SK-N-SH (cell line): ENCODE results near the gene SHMT2. TPM values are rescaled to one million over a fixed set of nuclear protein-coding genes. Genes with fewer than 3 reads are reported as not detected.
A peak's percentile ranks its signal among the peaks of the same experiment; 100 is the strongest.

Source experiments
- CTCF ChIA-PET: fragments of 300-600, 350-600 bp; formaldehyde crosslinking; extraction: SDS; loops from one replicate; lab custom pipeline; 2021; lab: Yijun Ruan, JAX
- POLR2A ChIA-PET: fragments of 350-600 bp; sonication (Branson Sonifier 250); formaldehyde crosslinking; extraction: SDS; loops from one replicate; lab custom pipeline; 2020; ENCODE audit warnings: antibody characterized with exemption, inconsistent platforms; lab: Yijun Ruan, JAX
- DNase-seq: peaks from one replicate; pipeline ENCODE4 v3.0.0; 2012
- H2AFZ ChIP-seq: fragments of 200-600 bp; sonication (generic); 2 replicates; pipeline ENCODE4 v1.8.1; 2016; ENCODE audit warnings: antibody characterized with exemption, mild to moderate bottlenecking, low read depth
- H3F3A ChIP-seq: fragments of 200-600 bp; sonication (generic); replicated peaks from 2 replicates; pipeline ENCODE3; 2016; ENCODE audit warnings: antibody characterized with exemption, mild to moderate bottlenecking; ENCODE audit not compliant: insufficient read depth
- H3K27ac ChIP-seq, 2 experiments: fragments of 200-500 bp in 1 of 2; fragments of 200-600 bp in 1 of 2; sonication (Bioruptor generic) in 1 of 2; sonication (generic), shearing (Covaris generic) in 1 of 2; 2 replicates each; pipeline versions ENCODE4 v1.5.1 to v1.6.1; 2014 to 2016; ENCODE audit warnings: low read depth in 2 of 2, inconsistent platforms in 1 of 2, low read length in 1 of 2, mild to moderate bottlenecking in 1 of 2, mixed read lengths in 1 of 2
- H3K27me3 ChIP-seq: fragments of 200-600 bp; sonication (generic), shearing (Covaris generic); 2 replicates; pipeline ENCODE4 v1.6.1; 2016; ENCODE audit warnings: mixed run types; ENCODE audit not compliant: insufficient read depth
- H3K36me3 ChIP-seq, 2 experiments: fragments of 200-500 bp in 1 of 2; fragments of 200-600 bp in 1 of 2; sonication (Bioruptor generic) in 1 of 2; sonication (generic) in 1 of 2; replicated peaks in 1 of 2; 2 replicates each; pipeline versions ENCODE3 to v1.5.1; 2014 to 2016; ENCODE audit warnings: low read length in 1 of 2, mild to moderate bottlenecking in 1 of 2; ENCODE audit not compliant: insufficient read depth in 2 of 2, control insufficient read depth in 1 of 2
- H3K4me1 ChIP-seq, 2 experiments: fragments of 200-500 bp in 1 of 2; fragments of 200-600 bp in 1 of 2; sonication (Bioruptor generic) in 1 of 2; sonication (generic), shearing (Covaris generic) in 1 of 2; 2 replicates each; pipeline versions ENCODE4 v1.5.1 to v1.6.1; 2014 to 2016; ENCODE audit warnings: low read depth in 1 of 2, low read length in 1 of 2, mixed run types in 1 of 2; ENCODE audit not compliant: insufficient read depth in 2 of 2, control insufficient read depth in 1 of 2
- H3K4me2 ChIP-seq: fragments of 200-600 bp; sonication (generic), shearing (Covaris generic); 2 replicates; pipeline ENCODE4 v1.6.1; 2017; ENCODE audit warnings: mixed run types
- H3K4me3 ChIP-seq, 2 experiments: fragments of 200-500 bp in 1 of 2; fragments of 200-600 bp in 1 of 2; sonication (Bioruptor generic) in 1 of 2; sonication (generic), shearing (Covaris generic) in 1 of 2; 2 replicates each; pipeline versions ENCODE4 v1.5.1 to v1.8.1; 2014 to 2016; ENCODE audit warnings: low read depth in 2 of 2, inconsistent platforms in 1 of 2, low read length in 1 of 2, mild to moderate bottlenecking in 1 of 2, mixed read lengths in 1 of 2, moderate library complexity in 1 of 2
- H3K79me2 ChIP-seq: fragments of 200-600 bp; sonication (generic); 2 replicates; pipeline ENCODE4 v1.8.1; 2017; ENCODE audit warnings: mild to moderate bottlenecking; ENCODE audit not compliant: insufficient read depth
- H3K9ac ChIP-seq: fragments of 200-600 bp; sonication (generic); 2 replicates; pipeline ENCODE4 v1.6.1; 2017; ENCODE audit warnings: mixed run types
- H3K9me2 ChIP-seq: fragments of 200-600 bp; sonication (generic); 2 replicates; pipeline ENCODE4 v1.6.1; 2017; ENCODE audit warnings: mixed run types
- H3K9me3 ChIP-seq: fragments of 200-600 bp; sonication (generic); 2 replicates; pipeline ENCODE4 v1.6.1; 2017; ENCODE audit warnings: mixed run types, mild to moderate bottlenecking, moderate library complexity
- H4K20me1 ChIP-seq: fragments of 200-600 bp; sonication (generic); 2 replicates; pipeline ENCODE4 v1.6.1; 2017; ENCODE audit warnings: mild to moderate bottlenecking, mixed run types; ENCODE audit not compliant: insufficient read depth
- CHD2 ChIP-seq: fragments of 150-350 bp; IDR thresholded peaks from 2 replicates; pipeline ENCODE4 v1.6.1; 2018; ENCODE audit warnings: low read length; ENCODE audit not compliant: partially characterized antibody
- CTCF ChIP-seq: fragments of 200-600 bp; sonication (generic); IDR thresholded peaks from 2 replicates; pipeline ENCODE4 v1.6.1; 2017; ENCODE audit warnings: antibody characterized with exemption, mild to moderate bottlenecking, moderate library complexity
- ELF1 ChIP-seq: IDR thresholded peaks from 2 replicates; pipeline ENCODE4 v1.4.0; 2012
- EZH2phosphoT487 ChIP-seq: fragments of 200-600 bp; sonication (generic); IDR thresholded peaks from 2 replicates; pipeline ENCODE4 v1.6.1; 2017; ENCODE audit warnings: low read depth, mixed run types, mild to moderate bottlenecking, antibody characterized with exemption, moderate library complexity, borderline replicate concordance
- FOSL2 ChIP-seq: IDR thresholded peaks from 2 replicates; pipeline ENCODE4 v1.4.0; 2012; ENCODE audit warnings: low read depth, mild to moderate bottlenecking, moderate library complexity, borderline replicate concordance
- FOXJ3 ChIP-seq: sonication (generic); formaldehyde crosslinking; IDR thresholded peaks from 2 replicates; pipeline ENCODE4 v1.5.1; 2020; ENCODE audit warnings: mild to moderate bottlenecking, missing genetic modification reagents
- GABPA ChIP-seq: IDR thresholded peaks from 2 replicates; pipeline ENCODE4 v1.4.0; 2012; ENCODE audit warnings: low read depth, mild to moderate bottlenecking
- IRF3 ChIP-seq: fragments of 150-350 bp; IDR thresholded peaks from 2 replicates; pipeline ENCODE4 v1.6.1; 2016; ENCODE audit warnings: mild to moderate bottlenecking, low read depth, low read length
- JUND ChIP-seq: IDR thresholded peaks from 2 replicates; pipeline ENCODE4 v1.4.0; 2012
- MEF2A ChIP-seq: IDR thresholded peaks from 2 replicates; pipeline ENCODE4 v1.4.0; 2012; ENCODE audit warnings: low read depth, borderline replicate concordance
- NFIC ChIP-seq: IDR thresholded peaks from 2 replicates; pipeline ENCODE4 v1.4.0; 2012; ENCODE audit warnings: borderline replicate concordance
- NRF1 ChIP-seq: IDR thresholded peaks from 2 replicates; pipeline ENCODE4 v1.6.1; 2012; ENCODE audit warnings: low read depth, mild to moderate bottlenecking, low read length
- POLR2AphosphoS5 ChIP-seq: IDR thresholded peaks from 2 replicates; pipeline ENCODE4 v1.6.1; 2012; ENCODE audit warnings: low read depth, low read length
- RFX5 ChIP-seq: IDR thresholded peaks from 2 replicates; pipeline ENCODE4 v1.6.1; 2012; ENCODE audit warnings: mild to moderate bottlenecking, improper control_type of control experiment, low read length
- RXRA ChIP-seq: IDR thresholded peaks from 2 replicates; pipeline ENCODE4 v1.4.0; 2012; ENCODE audit warnings: low read depth, mild to moderate bottlenecking, borderline replicate concordance
- SIN3A ChIP-seq: IDR thresholded peaks from 2 replicates; pipeline ENCODE4 v1.6.1; 2012; ENCODE audit warnings: low read depth, mild to moderate bottlenecking, low read length, moderate library complexity, borderline replicate concordance
- TAF1 ChIP-seq: IDR thresholded peaks from 2 replicates; pipeline ENCODE4 v1.6.1; 2012; ENCODE audit warnings: low read depth, mild to moderate bottlenecking, low read length, moderate library complexity, borderline replicate concordance
- TEAD4 ChIP-seq: IDR thresholded peaks from 2 replicates; pipeline ENCODE4 v1.4.0; 2012; ENCODE audit warnings: mild to moderate bottlenecking, borderline replicate concordance; ENCODE audit not compliant: insufficient read depth
- YY1 ChIP-seq: IDR thresholded peaks from 2 replicates; pipeline ENCODE4 v1.4.0; 2012; ENCODE audit warnings: low read depth, mild to moderate bottlenecking
- ZBTB33 ChIP-seq: IDR thresholded peaks from 2 replicates; pipeline ENCODE4 v1.4.0; 2012; ENCODE audit warnings: low read depth, borderline replicate concordance
- WGBS: methylation state at CpG from one replicate; pipeline ENCODE4 v1.1.6; 2017; ENCODE audit warnings: low lambda C conversion rate; 5-methylcytosine and 5-hydroxymethylcytosine counted together
- polyA plus RNA-seq, 3 experiments: library from polyadenylated mRNA; depleted of rRNA; stranded (reverse); fragments of >200 nt; gene quantifications; 2 replicates each; pipeline ENCODE4 v1.2.3, GENCODE V29; 2012
- TF ChIP-seq, protein P1 (sequence below): IDR thresholded peaks from 2 replicates; pipeline ENCODE4 v1.4.0; 2012; ENCODE audit warnings: low read depth

The SHMT2 gene
- polyA plus RNA-seq, 1 of the 3 experiments (the other 2 are of a cell fraction): 204 TPM

DNA sequence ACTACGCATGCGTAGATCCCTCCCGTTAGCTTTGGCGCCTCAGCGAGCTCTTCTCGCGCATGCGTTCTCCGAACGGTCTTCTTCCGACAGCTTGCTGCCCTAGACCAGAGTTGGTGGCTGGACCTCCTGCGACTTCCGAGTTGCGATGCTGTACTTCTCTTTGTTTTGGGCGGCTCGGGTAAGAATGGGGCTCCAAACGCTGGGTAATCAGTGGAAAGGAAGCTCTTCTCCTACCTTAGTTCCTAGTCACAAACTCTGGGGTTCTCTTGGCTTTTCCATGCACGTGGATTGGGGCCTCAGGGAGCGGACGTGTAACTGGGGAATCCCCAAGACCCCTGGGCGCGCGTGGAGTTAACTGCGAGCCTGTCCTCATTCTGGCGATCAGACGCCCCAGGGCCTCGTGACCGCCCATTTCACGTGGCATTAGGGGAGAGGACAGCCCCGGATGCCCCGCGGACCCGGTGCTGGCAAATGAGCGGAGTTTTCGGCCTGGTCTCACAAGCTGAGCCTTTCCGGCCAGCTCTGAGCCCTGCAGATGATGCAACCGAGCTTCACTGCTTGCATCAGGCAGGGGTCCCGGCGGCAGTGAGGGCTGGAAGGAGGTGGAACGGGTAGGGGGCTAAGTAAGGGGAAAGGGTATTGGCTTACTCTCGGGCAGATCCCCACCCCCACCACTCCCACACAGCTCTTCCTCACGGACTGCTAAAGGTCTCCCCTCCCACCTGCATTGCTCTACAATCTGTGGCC is at the start of gene SHMT2 (continued):
- TF ChIP-seq CTCF (no peak), FOXJ3 (CRISPR knock-in tag) (no peak), IRF3 (no peak), FOSL2 (no peak), CHD2 (no peak), ELF1 (no peak), EZH2phosphoT487 (no peak)
- TF ChIP-seq, protein P1, sequence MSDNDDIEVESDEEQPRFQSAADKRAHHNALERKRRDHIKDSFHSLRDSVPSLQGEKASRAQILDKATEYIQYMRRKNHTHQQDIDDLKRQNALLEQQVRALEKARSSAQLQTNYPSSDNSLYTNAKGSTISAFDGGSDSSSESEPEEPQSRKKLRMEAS: peak; percentile 94

DNA sequence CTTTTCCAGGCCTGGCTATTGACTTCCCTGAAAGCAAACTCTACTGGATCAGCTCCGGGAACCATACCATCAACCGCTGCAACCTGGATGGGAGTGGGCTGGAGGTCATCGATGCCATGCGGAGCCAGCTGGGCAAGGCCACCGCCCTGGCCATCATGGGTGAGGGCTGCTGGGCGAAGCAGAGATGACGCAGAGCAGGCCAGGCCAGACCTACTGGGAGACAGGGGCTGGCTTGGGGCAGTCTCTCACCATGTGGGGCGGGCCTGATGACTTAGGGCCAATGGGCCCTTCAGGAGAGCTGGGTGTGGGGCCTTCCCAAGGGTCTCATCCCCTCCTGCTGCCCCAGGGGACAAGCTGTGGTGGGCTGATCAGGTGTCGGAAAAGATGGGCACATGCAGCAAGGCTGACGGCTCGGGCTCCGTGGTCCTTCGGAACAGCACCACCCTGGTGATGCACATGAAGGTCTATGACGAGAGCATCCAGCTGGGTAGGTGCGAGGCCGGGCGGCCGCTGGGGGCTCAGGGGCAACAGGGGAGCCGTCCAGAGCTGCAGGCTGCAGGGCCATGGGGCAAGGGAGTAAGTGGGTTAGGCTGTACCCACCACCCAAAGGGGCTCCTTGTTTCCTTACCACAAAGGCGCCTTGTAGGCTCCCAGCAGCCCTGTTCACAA is 49.1 kb upstream of the SHMT2 start:
- Histone ChIP-seq H3K79me2 (no peaks in the 10 kb centered on the region), H4K20me1 (no peaks in the 10 kb centered on the region), H3K27ac (no peak overlapping the region), H3K9ac (no peak overlapping the region), H3K9me2 (no peaks in the 10 kb centered on the region), H3K9me3 (no peaks in the 10 kb centered on the region), H3K4me3 (no peak overlapping the region), H2AFZ (no peak overlapping the region), H3K4me1 (peaks cover 0 to 9% of the 10 kb centered on the region in 2 experiments; a peak in 1 of 4 replicates), H3K36me3 (peaks cover 32 to 76% of the 10 kb centered on the region in 2 experiments), H3K27me3 (no peaks in the 10 kb centered on the region), H3K4me2 (no peak overlapping the region), H3F3A (peaks cover 10% of the 10 kb centered on the region)
- DNase-seq: no peak
- ChIA-PET CTCF (interaction anchor here (0.6 to 31.5 kb wide), 8 partner anchors 20 to 278 kb away, joined by 3 to 616 read pairs (median 36); partner anchors contain the start of genes GLI1, LRP1, LRP1-AS and STAT6), POLR2A (no interaction called here)
- WGBS: 98% methylated on average over 9 of the region's 20 CpGs
- TF ChIP-seq TAF1 (no peak), JUND (no peak), YY1 (no peak), IRF3 (no peak), RFX5 (no peak), MEF2A (no peak), NRF1 (no peak), NFIC (no peak), SIN3A (no peak), TEAD4 (no peak), POLR2AphosphoS5 (no peak), GABPA (no peak), ZBTB33 (no peak), CHD2 (no peak), RXRA (no peak)
